SK-N-SH (cell line): Measurements from ENCODE around the gene GPR149. TPM values are rescaled to one million over a fixed set of nuclear protein-coding genes. Genes with fewer than 3 reads are reported as not detected.

ENCODE experiments used
- CTCF ChIA-PET: fragments of 300-600, 350-600 bp; formaldehyde crosslinking; extraction: SDS; loops from one replicate; lab custom pipeline; 2021; lab: Yijun Ruan, JAX
- POLR2A ChIA-PET: fragments of 350-600 bp; sonication (Branson Sonifier 250); formaldehyde crosslinking; extraction: SDS; loops from one replicate; lab custom pipeline; 2020; ENCODE audit warnings: antibody characterized with exemption, inconsistent platforms; lab: Yijun Ruan, JAX
- DNase-seq: peaks from one replicate; pipeline ENCODE4 v3.0.0; 2012
- H2AFZ ChIP-seq: fragments of 200-600 bp; sonication (generic); 2 replicates; pipeline ENCODE4 v1.8.1; 2016; ENCODE audit warnings: antibody characterized with exemption, mild to moderate bottlenecking, low read depth
- H3F3A ChIP-seq: fragments of 200-600 bp; sonication (generic); replicated peaks from 2 replicates; pipeline ENCODE3; 2016; ENCODE audit warnings: antibody characterized with exemption, mild to moderate bottlenecking; ENCODE audit not compliant: insufficient read depth
- H3K27ac ChIP-seq, 2 experiments: fragments of 200-500 bp in 1 of 2; fragments of 200-600 bp in 1 of 2; sonication (Bioruptor generic) in 1 of 2; sonication (generic), shearing (Covaris generic) in 1 of 2; 2 replicates each; pipeline versions ENCODE4 v1.5.1 to v1.6.1; 2014 to 2016; ENCODE audit warnings: low read depth in 2 of 2, inconsistent platforms in 1 of 2, low read length in 1 of 2, mild to moderate bottlenecking in 1 of 2, mixed read lengths in 1 of 2
- H3K27me3 ChIP-seq: fragments of 200-600 bp; sonication (generic), shearing (Covaris generic); 2 replicates; pipeline ENCODE4 v1.6.1; 2016; ENCODE audit warnings: mixed run types; ENCODE audit not compliant: insufficient read depth
- H3K36me3 ChIP-seq, 2 experiments: fragments of 200-500 bp in 1 of 2; fragments of 200-600 bp in 1 of 2; sonication (Bioruptor generic) in 1 of 2; sonication (generic) in 1 of 2; replicated peaks in 1 of 2; 2 replicates each; pipeline versions ENCODE3 to v1.5.1; 2014 to 2016; ENCODE audit warnings: low read length in 1 of 2, mild to moderate bottlenecking in 1 of 2; ENCODE audit not compliant: insufficient read depth in 2 of 2, control insufficient read depth in 1 of 2
- H3K4me1 ChIP-seq, 2 experiments: fragments of 200-500 bp in 1 of 2; fragments of 200-600 bp in 1 of 2; sonication (Bioruptor generic) in 1 of 2; sonication (generic), shearing (Covaris generic) in 1 of 2; 2 replicates each; pipeline versions ENCODE4 v1.5.1 to v1.6.1; 2014 to 2016; ENCODE audit warnings: low read depth in 1 of 2, low read length in 1 of 2, mixed run types in 1 of 2; ENCODE audit not compliant: insufficient read depth in 2 of 2, control insufficient read depth in 1 of 2
- H3K4me2 ChIP-seq: fragments of 200-600 bp; sonication (generic), shearing (Covaris generic); 2 replicates; pipeline ENCODE4 v1.6.1; 2017; ENCODE audit warnings: mixed run types
- H3K4me3 ChIP-seq, 2 experiments: fragments of 200-500 bp in 1 of 2; fragments of 200-600 bp in 1 of 2; sonication (Bioruptor generic) in 1 of 2; sonication (generic), shearing (Covaris generic) in 1 of 2; 2 replicates each; pipeline versions ENCODE4 v1.5.1 to v1.8.1; 2014 to 2016; ENCODE audit warnings: low read depth in 2 of 2, inconsistent platforms in 1 of 2, low read length in 1 of 2, mild to moderate bottlenecking in 1 of 2, mixed read lengths in 1 of 2, moderate library complexity in 1 of 2
- H3K79me2 ChIP-seq: fragments of 200-600 bp; sonication (generic); 2 replicates; pipeline ENCODE4 v1.8.1; 2017; ENCODE audit warnings: mild to moderate bottlenecking; ENCODE audit not compliant: insufficient read depth
- H3K9ac ChIP-seq: fragments of 200-600 bp; sonication (generic); 2 replicates; pipeline ENCODE4 v1.6.1; 2017; ENCODE audit warnings: mixed run types
- H3K9me2 ChIP-seq: fragments of 200-600 bp; sonication (generic); 2 replicates; pipeline ENCODE4 v1.6.1; 2017; ENCODE audit warnings: mixed run types
- H3K9me3 ChIP-seq: fragments of 200-600 bp; sonication (generic); 2 replicates; pipeline ENCODE4 v1.6.1; 2017; ENCODE audit warnings: mixed run types, mild to moderate bottlenecking, moderate library complexity
- H4K20me1 ChIP-seq: fragments of 200-600 bp; sonication (generic); 2 replicates; pipeline ENCODE4 v1.6.1; 2017; ENCODE audit warnings: mild to moderate bottlenecking, mixed run types; ENCODE audit not compliant: insufficient read depth
- CHD2 ChIP-seq: fragments of 150-350 bp; IDR thresholded peaks from 2 replicates; pipeline ENCODE4 v1.6.1; 2018; ENCODE audit warnings: low read length; ENCODE audit not compliant: partially characterized antibody
- CTCF ChIP-seq: fragments of 200-600 bp; sonication (generic); IDR thresholded peaks from 2 replicates; pipeline ENCODE4 v1.6.1; 2017; ENCODE audit warnings: antibody characterized with exemption, mild to moderate bottlenecking, moderate library complexity
- ELF1 ChIP-seq: IDR thresholded peaks from 2 replicates; pipeline ENCODE4 v1.4.0; 2012
- FOXJ3 ChIP-seq: sonication (generic); formaldehyde crosslinking; IDR thresholded peaks from 2 replicates; pipeline ENCODE4 v1.5.1; 2020; ENCODE audit warnings: mild to moderate bottlenecking, missing genetic modification reagents
- GABPA ChIP-seq: IDR thresholded peaks from 2 replicates; pipeline ENCODE4 v1.4.0; 2012; ENCODE audit warnings: low read depth, mild to moderate bottlenecking
- JUND ChIP-seq: IDR thresholded peaks from 2 replicates; pipeline ENCODE4 v1.4.0; 2012
- MEF2A ChIP-seq: IDR thresholded peaks from 2 replicates; pipeline ENCODE4 v1.4.0; 2012; ENCODE audit warnings: low read depth, borderline replicate concordance
- NFIC ChIP-seq: IDR thresholded peaks from 2 replicates; pipeline ENCODE4 v1.4.0; 2012; ENCODE audit warnings: borderline replicate concordance
- PBX3 ChIP-seq: IDR thresholded peaks from 2 replicates; pipeline ENCODE4; 2012
- REST ChIP-seq: IDR thresholded peaks from 2 replicates; pipeline ENCODE4 v1.6.1; 2012; ENCODE audit warnings: mild to moderate bottlenecking, low read depth, low read length, moderate library complexity
- RXRA ChIP-seq: IDR thresholded peaks from 2 replicates; pipeline ENCODE4 v1.4.0; 2012; ENCODE audit warnings: low read depth, mild to moderate bottlenecking, borderline replicate concordance
- SMC3 ChIP-seq: IDR thresholded peaks from 2 replicates; pipeline ENCODE4 v1.6.1; 2012; ENCODE audit warnings: low read depth, low read length, improper control_type of control experiment
- TEAD4 ChIP-seq: IDR thresholded peaks from 2 replicates; pipeline ENCODE4 v1.4.0; 2012; ENCODE audit warnings: mild to moderate bottlenecking, borderline replicate concordance; ENCODE audit not compliant: insufficient read depth
- USF2 ChIP-seq: fragments of 150-350 bp; IDR thresholded peaks from 2 replicates; pipeline ENCODE4 v1.6.1; 2017; ENCODE audit warnings: antibody characterized with exemption, low read length, low read depth, borderline replicate concordance
- YY1 ChIP-seq: IDR thresholded peaks from 2 replicates; pipeline ENCODE4 v1.4.0; 2012; ENCODE audit warnings: low read depth, mild to moderate bottlenecking
- ZBTB33 ChIP-seq: IDR thresholded peaks from 2 replicates; pipeline ENCODE4 v1.4.0; 2012; ENCODE audit warnings: low read depth, borderline replicate concordance
- WGBS: methylation state at CpG from one replicate; pipeline ENCODE4 v1.1.6; 2017; ENCODE audit warnings: low lambda C conversion rate; 5-methylcytosine and 5-hydroxymethylcytosine counted together
- polyA plus RNA-seq, 3 experiments: library from polyadenylated mRNA; depleted of rRNA; stranded (reverse); fragments of >200 nt; gene quantifications; 2 replicates each; pipeline ENCODE4 v1.2.3, GENCODE V29; 2012

GPR149 gene
- polyA plus RNA-seq, 1 of the 3 experiments (the other 2 are of a cell fraction) = not detected

- 14% methylated on average over 1 of the region's 1 CpG for WGBS
These were observed 39.6 kb upstream of the GPR149 start for GRCh38 chr3:154469585-154469984.

GRCh38 chr3:154464440-154465190, 34.6 kb upstream of the GPR149 start:
- Histone ChIP-seq H3K9ac (no peak overlapping the region), H2AFZ (no peak overlapping the region), H3F3A (no peaks in the 10 kb centered on the region), H3K36me3 (no peaks in the 10 kb centered on the region), H3K27me3 (no peaks in the 10 kb centered on the region), H3K4me3 (no peak overlapping the region), H3K79me2 (no peaks in the 10 kb centered on the region), H4K20me1 (no peaks in the 10 kb centered on the region), H3K9me3 (no peaks in the 10 kb centered on the region), H3K4me2 (no peak overlapping the region), H3K4me1 (no peaks in the 10 kb centered on the region), H3K9me2 (no peaks in the 10 kb centered on the region), H3K27ac (no peak overlapping the region)
- DNase-seq = no peak
- ChIA-PET CTCF (no interaction called here), POLR2A (no interaction called here)
- no peak for TF ChIP-seq FOXJ3
- no peak for TF ChIP-seq MEF2A
- no peak for TF ChIP-seq YY1
- TF ChIP-seq GABPA = no peak
- TF ChIP-seq CHD2 = no peak
- no peak for TF ChIP-seq ELF1
- TF ChIP-seq CTCF = no peak
- TF ChIP-seq JUND = no peak
- TF ChIP-seq REST = no peak
- no peak for TF ChIP-seq NFIC
- no peak for TF ChIP-seq TEAD4
- TF ChIP-seq USF2 = no peak
- TF ChIP-seq ZBTB33 = no peak

More at GRCh38 chr3:154469585-154469984, 39.6 kb upstream of the GPR149 start:
- Histone ChIP-seq H3K27me3 (no peaks in the 10 kb centered on the region), H4K20me1 (no peaks in the 10 kb centered on the region), H3K4me2 (no peak overlapping the region), H3K9ac (no peak overlapping the region), H3K4me3 (no peak overlapping the region), H3K9me3 (peaks cover 6% of the 10 kb centered on the region), H3K36me3 (no peaks in the 10 kb centered on the region), H2AFZ (no peak overlapping the region), H3F3A (no peaks in the 10 kb centered on the region), H3K79me2 (no peaks in the 10 kb centered on the region), H3K27ac (no peak overlapping the region), H3K4me1 (no peaks in the 10 kb centered on the region), H3K9me2 (no peaks in the 10 kb centered on the region)
- TF ChIP-seq JUND (no peak), PBX3 (no peak), MEF2A (no peak), RXRA (no peak), ELF1 (no peak), GABPA (no peak), SMC3 (no peak), TEAD4 (no peak)
- CTCF ChIA-PET = no interaction called here
- DNase-seq = no peak
- POLR2A ChIA-PET = no interaction called here
